NCI-H1930 (cell line): ENCODE measurements around the gene EEFSEC.

Source experiments
- DNase-seq, 2 experiments: peaks; one replicate each; lab custom pipeline; 2025; lab: John Stamatoyannopoulos, UW

EEFSEC gene

DNA sequence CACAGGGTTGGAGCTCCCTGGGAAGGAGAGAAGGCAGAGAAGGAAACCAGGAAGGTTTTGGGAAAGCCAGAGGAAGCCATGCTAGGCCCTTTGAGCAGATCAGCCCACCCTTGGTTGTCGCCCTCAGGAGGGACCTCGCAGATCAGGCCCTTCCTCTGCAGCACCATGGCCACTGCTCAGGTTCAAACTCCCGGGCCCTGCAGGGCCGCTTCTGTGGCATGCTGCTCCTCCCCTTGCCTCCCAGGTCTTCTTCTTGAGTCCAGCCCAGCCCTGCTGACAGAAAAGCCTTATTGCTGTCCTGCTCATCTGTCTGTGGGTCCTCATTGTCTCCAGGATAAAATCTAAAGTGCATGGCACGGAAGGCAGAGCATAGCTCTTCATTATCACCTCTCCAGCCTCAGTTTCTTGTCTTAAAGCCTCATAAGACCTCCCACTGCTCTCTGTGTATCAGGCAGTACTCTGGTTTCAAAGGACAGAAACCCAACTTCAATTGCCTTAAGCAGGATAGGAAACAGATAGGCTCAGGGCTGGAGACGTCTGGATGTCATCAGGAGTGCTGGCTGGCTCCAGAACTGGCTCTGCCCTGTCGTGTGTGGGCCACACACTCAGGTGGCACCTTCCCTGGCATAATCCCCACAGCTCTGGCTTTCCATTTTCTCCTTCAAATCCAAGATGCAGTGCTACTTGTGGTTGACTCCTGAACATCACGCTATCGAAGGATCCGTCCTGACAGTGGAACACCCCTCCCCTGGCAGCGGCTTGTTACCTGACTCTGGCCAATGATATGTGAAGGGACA, 118.5 kb downstream of the EEFSEC start:
- DNase-seq: no peak

DNA sequence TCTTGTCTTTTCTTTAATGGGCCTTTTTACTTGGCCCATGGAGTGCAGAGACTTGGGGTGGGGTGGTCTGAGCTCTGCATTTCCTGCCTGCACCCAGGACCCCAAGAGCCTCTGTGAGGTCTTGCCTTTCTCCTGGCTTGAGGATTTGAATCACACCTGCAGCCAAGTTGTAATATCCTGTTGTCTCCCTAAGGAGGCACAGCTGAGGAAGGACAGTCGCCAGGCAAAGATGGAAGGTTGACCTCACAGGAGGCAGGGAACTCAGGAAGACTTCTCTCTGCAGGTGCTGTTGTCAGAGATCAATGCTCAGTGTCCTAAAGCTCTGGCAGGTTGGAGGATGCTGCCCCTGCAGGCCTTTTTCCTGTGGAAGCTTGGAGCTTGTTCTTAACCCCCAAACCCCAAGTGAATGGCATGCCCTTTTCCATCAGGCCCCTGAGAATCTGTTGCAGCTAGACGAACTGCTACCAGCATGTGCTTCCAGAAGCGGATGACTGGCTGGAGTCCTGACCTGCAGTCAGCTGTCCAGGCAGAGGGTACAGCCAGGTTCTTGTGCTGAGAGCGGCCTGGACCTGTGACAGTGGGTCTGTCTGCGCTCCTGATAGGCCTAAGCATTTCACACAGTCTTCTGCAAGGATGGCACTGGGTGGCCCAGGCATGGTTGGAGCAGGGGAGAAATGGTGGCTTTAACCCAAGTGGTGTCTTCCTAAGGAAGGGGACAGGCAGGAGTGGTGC, 120.0 kb downstream of the EEFSEC start:
- DNase-seq: no peak

- DNase-seq: no peak
These were observed 120.7 kb downstream of the EEFSEC start for GRCh38 chr3:128273841-128274573.

DNA sequence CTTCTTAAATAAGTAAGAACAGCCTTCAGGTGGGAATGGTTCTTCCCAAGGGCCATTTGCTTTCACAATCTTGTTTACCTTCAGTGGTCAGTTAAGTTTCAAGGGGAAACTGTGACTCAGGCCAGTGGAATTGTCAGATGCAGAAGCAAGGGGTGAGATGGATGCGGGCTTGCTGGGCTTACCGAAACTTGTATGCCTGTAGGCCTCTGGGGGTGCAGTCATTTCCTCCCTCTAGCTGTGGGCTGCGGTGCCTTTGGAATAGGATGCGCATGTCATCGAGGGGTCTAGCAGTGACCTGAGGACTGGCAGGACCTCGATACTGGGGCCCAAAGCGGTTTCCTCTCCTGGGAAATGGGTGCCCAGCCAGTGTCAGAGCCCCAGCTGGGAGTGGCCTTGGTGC, 121.6 kb downstream of the EEFSEC start:
- no peak for DNase-seq

- DNase-seq: no peak
These were observed 122.2 kb downstream of the EEFSEC start for GRCh38 chr3:128275316-128276145.

DNA sequence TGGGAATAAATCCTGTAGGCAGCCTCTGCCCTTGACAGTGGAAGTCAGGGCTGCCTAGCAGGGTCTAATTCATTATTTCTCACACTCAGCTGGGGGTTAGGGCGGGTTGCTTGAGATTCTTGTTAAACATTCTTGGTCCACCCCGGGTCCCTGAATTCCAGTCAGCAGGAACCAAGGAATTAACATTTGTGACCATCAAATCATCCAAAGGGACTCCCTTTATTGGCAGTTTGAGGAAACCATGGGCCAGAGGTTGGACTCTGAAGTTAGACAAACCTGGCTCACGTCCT, 122.8 kb downstream of the EEFSEC start:
- DNase-seq: no peak

GRCh38 chr3:128276577-128277183, 123.4 kb downstream of the EEFSEC start:
- DNase-seq: no peak

DNA sequence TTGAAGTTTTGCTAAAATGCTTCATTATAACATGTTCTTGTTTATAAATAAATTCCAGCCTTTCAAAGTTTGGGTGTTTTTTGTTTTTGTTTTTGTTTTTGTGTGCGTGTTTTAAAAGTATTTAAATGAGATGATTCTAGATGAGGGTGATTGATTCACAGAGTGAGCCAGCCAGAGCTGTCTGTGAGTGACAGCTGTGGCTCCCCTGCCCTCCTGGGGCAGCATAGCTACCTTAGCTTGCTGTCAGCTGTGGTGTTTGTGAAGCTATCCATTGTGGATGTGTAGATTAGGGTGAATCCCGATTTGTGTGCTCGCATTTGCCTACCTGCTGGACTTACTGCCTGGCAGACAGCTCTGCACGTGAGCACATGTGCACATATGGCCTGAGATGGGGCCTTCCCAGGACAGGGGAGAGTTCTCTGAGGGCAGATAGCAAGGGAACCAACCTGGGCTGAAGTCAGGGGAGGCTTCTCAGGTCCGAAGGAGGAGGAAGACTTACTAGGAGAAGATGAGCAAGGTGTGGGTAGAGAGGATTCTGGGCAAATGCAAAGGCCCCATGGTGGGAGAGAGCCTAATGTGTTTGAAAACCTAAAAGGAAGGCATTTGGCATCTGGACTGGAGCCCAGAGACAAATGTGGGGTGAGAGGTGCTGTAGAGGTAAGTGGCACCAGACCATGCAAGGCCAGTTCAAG, 124.2 kb downstream of the EEFSEC start:
- DNase-seq: no peak

DNA sequence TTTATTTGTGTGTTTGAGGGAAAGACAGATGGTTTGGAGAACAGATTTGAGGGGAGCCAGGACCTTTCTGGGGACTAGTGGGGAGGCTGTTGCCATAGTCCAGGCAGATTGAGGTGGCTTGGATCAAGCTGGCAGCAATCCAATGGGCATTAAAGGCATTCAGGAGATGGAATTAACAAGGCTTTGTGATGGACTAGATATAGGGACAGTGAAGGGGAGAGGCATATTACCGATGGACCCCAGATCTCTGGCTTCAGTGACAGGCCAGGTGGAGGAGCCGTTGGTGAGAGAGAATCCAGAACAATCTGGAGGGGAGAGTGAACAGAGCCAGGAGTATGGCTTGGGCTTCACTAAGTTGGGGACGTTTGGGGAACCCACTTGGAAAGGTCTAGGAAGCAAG, 124.8 kb downstream of the EEFSEC start:
- no peak for DNase-seq

- no peak for DNase-seq
These were observed 125.7 kb downstream of the EEFSEC start for GRCh38 chr3:128278761-128279600.

DNA sequence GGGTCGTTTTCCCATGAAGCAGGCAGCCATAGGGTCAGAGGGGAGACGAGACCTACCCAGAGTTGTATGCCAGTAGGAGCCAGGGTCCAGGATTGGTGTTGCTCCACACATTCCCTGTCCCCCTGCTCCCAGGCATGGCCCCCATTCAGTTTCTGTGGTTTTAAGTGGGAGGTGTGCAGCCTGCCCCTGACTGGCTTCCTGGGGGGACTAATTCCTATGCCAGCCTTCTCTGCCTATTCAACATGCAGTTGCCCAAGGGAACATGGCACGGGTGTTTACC, 126.3 kb downstream of the EEFSEC start:
- DNase-seq: no peak

- peak; percentile 23 for DNase-seq
These were observed 127.3 kb downstream of the EEFSEC start for GRCh38 chr3:128280481-128281052.

GRCh38 chr3:128281056-128281455, 127.8 kb downstream of the EEFSEC start:
- DNase-seq: no peak

- no peak for DNase-seq
These were observed 128.4 kb downstream of the EEFSEC start for GRCh38 chr3:128281461-128282367.

GRCh38 chr3:128282380-128283196, 129.3 kb downstream of the EEFSEC start:
- DNase-seq: no peak

GRCh38 chr3:128283421-128283820, 130.1 kb downstream of the EEFSEC start:
- DNase-seq: no peak

DNA sequence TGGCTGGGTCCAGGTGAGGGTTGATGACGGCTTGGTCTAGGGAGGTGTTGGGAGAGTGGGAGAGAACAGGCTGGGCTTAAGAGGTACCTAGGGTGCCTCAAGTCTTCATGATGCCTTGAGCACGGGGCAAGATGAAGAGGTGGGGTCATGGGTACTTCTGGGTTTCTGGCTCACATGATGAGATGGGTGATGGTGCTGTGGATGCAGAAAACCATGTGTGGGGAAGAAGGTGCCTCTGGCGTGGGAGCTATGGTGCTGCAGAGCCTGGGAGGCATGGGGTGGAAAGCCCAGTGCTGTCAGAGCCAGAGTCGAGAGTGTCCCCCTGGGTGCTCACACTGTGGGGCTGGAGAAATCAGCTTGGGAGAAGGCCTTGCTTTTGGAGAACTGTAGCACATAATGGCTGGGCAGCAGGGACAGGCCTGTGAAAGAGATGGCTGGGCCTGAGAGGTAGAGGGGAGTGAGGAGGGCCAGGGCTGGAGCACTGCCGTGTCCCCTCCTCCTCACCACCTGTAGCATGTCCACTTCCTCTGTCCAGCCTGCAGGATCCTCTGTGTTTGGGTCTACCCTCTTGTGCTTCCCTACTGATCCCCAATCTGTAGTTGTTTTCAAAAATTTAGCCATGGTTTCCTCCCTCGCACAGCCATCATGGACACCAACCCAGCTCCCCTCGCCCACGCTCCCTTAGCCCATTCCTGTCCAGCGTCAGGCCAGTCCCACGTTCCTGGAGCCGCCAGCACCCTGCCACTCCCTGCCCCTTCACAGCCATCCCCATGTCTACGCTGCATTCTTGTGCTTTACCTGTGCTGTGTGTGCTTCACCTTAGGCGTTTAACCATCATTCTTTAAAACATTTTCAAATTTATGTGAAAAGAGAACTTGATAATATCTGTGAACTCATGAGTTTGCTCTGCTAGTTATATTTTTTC, 132.0 kb downstream of the EEFSEC start:
- DNase-seq: no peak
